ENCODE results near the gene TEKTIP1. TPM values are rescaled to one million over a fixed set of nuclear protein-coding genes. Genes with fewer than 3 reads are reported as not detected.

TEKTIP1 gene
- total RNA-seq, 4 donors from 2014 or later, result 1.8 to 4.1 TPM; not detected in 2

DNA sequence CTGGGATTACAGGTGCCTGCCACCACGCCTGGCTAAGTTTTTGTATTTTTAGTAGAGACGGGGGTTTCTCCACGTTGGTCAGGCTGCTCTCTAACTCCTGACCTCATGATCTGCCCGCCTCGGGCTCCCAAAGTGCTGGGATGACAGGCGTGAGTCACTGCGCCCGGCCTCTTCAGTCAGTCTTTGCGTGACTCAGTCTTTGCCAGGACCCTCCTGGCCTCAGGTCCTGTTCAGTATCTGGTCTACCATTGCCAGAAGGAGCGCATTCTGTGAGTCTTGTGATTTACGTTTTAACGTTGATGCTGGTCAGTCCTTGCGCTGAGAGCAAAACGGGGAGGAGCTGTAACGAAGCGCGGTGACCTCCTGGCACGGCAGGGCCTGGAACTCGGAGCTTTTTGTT lies 26.2 kb downstream of the TEKTIP1 start:
- TF ChIP-seq CTCF (IDR thresholded peaks at IDR 0.05; ENCODE audit: low read depth), result no peak

- no peak for TF ChIP-seq CTCF (IDR thresholded peaks at IDR 0.05; ENCODE audit: low read depth)
Observed at GRCh38 chr19:3570606-3571011, 31.6 kb downstream of the TEKTIP1 start.

DNA sequence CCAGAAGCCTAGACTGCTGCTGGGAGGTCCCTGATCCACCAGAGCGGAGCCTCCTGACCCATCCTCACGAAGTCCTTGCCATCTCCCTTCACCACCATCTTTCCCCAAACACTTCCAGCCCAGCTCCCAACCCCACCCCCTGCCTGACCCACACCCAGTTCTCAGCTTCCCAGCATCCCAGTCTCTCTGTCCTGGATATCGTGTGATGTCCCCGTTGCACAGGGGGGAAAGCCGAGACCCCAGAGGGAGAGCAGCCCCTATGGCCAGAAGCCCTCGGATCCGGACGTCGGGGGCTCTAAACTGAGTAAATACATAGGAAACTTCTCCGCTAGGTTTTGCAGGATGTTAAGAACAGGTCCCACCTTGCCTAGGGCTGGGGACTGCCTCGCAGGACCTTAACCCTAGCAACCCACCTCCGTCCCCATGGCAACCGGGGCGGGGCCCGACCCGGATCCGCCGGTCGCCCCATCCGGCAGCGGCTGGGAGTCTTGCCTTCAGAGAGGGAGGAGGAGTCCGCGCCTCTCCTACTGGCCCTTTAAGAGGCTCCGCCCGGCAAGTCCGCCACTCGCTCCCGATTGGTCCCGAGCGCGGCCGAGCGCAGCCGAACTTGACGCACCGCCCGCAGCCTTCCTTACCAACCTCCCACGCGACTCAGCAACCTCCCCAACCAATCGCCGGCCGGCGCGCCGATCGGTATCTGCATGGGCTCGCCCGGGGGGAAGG lies 33.3 kb downstream of the TEKTIP1 start:
- TF ChIP-seq CTCF (IDR thresholded peaks at IDR 0.05; ENCODE audit: low read depth), result no peak

DNA sequence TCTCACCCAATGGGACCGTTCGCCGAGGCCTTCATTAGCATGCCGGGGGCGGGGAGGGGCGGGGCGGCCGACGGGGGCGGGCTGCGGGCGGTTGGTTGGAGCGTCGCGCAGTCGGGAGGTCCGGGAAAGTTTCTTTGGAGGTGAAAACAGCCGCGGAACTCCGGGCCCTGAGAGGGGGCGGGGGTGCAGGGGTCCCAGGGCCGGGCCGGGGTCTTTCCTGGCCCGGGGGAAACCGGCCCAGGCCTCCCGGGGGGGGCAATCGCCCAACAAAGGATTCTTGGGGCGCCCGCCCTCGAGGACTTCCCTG lies 33.8 kb downstream of the TEKTIP1 start, which contains the start of gene HMG20B:
HMG20B (plus strand) TSS at position 90 of the 307 bp plus-strand sequence. CDS start 366 bp downstream, outside the sequence.
- no peak for TF ChIP-seq CTCF (IDR thresholded peaks at IDR 0.05; ENCODE audit: low read depth)

GRCh38 chr19:3573162-3573857 lies 34.3 kb downstream of the TEKTIP1 start:
- no peak for TF ChIP-seq CTCF (IDR thresholded peaks at IDR 0.05; ENCODE audit: low read depth)

DNA sequence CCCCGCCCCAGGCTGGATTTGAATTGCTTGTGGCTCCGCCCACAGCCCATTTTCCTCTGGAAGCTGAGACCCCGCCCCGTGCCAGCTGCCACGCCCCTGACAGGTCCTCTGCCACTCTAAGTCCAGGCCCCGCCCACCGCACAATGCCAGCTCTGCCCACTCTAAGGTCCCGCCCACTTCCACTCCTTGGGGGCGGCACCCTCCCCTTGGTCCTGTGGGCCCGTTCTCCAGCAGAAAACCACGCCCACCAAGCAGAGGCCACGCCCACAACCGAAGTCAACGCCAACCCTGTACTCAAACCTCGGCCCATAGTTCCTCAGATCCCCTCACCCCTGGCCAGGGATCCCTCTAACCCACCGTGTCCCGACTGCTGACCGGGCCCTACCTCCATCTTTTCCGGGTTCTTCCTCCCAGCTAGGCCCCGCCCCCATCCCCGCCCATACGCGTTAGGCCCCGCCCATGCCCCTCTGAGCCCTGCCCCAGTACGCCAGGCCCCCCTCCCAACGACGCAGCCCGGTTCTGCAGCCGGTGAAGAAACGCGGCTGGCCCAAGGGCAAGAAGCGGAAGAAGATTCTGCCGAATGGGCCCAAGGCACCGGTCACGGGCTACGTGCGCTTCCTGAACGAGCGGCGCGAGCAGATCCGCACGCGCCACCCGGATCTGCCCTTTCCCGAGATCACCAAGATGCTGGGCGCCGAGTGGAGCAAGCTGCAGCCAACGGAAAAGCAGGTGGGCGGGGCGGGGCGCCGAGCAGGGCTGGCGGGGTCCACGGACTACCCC lies 35.1 kb downstream of the TEKTIP1 start:
- TF ChIP-seq CTCF (IDR thresholded peaks at IDR 0.05; ENCODE audit: low read depth), result no peak

GRCh38 chr19:3575260-3575741 lies 36.3 kb downstream of the TEKTIP1 start:
- no peak for TF ChIP-seq CTCF (IDR thresholded peaks at IDR 0.05; ENCODE audit: low read depth)

Measured in subcutaneous adipose tissue (tissue), 4 donors.